ENCODE measurements around the gene TTC38.
"Not testable (repeated sequence)": the region's sequence is repeated elsewhere in the genome, so short reads cannot be mapped to it uniquely, and the experiment has no call there.

The TTC38 gene

GRCh38 chr22:46247443-46247975 is 20.3 kb upstream of the TTC38 start:
- DNase-seq, result no peak

GRCh38 chr22:46250035-46250782 is 17.6 kb upstream of the TTC38 start, which contains the start of gene CDPF1:
TSS of gene CDPF1 (minus strand) at chr22:46250293. CDS start at chr22:46248284, 2,009 bp downstream.
- peak; percentile 51 for DNase-seq

DNA sequence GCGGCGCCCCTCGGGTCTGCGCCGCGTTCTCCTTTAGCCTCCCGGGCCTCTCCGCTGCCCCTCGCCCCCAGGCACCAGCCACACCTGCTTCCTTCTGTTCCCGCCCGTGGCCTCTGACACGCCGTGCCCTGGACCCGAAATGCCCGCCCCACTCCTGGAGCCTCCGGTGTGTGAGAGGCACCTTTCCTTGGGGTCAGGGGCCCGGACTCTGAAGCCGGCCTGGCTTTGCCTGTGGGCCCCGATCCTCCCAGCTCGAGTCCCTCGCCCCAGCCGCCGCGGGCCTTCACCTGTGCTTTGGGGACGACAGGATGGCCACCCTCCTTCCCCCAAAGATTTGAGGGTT is 17.1 kb upstream of the TTC38 start:
- DNase-seq, result no peak

DNA sequence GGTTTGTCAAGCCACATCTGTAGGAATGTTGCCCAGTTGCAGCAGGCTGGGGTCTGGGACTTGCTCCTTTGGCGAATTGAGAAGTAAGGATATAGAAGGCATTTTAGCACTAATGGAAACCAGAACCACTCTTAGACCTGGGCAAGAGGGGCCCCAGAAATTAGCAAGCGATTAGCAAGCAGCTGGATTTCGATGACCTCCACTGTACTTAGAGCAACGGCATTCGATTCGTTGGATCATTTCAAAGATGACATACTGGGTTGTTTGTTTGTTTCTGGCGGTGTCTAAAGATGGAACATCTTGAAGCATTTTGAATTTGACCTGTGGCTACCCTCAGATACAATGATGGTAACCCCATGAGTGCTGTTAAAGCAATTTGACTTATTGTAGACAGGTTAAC is 16.5 kb upstream of the TTC38 start:
- no peak for DNase-seq

DNA sequence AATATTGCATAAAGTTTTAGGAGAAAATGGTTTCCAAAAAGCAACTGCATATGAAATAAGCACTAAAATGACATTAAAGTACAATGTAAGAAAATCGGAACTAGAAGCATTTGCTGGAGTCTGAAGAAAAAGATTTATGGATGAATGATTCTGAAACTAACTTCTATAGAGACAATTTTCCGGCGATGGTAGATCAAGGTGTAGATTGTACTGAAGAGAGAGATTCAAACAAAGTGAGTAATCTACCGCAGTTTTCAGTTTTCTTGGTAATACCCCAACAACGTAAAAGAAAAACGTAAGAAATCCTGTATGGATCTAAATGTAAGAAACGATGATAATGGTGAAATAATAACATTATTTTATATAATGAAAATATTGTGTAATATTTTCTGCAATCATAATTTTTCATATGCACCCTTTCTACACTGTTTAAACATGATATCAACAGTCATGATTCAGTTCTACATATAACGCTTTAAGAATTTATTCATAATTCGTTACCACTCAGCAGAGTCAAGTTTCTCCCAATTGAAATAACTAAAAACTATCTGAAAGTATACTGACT is 15.9 kb upstream of the TTC38 start:
- DNase-seq, result no peak

DNA sequence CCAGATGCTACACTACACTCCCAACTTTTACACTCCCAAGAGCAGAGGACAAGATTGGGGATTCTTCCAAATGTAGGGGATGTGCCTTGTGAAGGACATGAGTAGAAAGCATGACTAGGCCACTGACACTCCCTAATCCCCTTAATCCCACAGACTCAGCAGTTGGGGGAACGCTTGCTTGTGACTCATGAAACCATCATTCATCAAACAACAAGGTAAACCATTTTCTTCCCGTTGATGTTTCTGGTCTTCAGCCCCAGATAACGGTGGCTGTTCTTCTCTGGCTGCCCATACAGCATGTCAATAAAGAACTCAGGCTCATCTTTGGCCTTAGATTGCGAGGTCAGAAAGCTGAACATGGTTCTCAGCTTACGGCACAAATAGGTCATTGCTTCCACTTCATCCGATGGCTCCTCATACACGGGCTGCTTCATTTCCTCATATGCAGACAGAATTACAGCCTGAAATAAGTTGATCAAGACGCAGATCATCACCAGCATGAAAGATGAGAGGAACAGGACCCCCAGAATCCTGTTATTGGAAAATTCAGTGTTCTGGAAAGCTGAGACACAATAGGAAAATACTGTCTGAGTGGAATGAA is 11.3 kb upstream of the TTC38 start:
- DNase-seq, result no peak

- no peak for DNase-seq
Measured at GRCh38 chr22:46259374-46259773, 8.4 kb upstream of the TTC38 start.

DNA sequence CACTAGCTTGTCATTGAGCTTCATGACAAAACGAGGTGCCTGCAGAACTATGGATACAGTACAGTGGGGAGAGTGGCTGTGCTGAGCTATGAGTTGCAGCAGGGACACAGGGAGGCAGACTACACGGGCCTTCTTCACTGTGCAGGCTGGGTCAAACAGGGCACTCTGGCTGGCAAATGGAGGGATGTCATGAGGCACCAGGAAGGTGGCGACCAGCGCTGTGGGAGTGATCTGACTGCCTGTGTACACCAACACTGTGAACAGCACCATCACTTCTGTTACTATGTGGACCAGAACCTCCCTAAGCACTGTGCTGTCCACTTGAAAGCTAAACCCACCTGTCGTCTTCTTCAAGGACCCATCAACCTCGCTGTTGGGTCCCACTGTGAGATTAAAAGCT is 7.8 kb upstream of the TTC38 start:
- no peak for DNase-seq

DNA sequence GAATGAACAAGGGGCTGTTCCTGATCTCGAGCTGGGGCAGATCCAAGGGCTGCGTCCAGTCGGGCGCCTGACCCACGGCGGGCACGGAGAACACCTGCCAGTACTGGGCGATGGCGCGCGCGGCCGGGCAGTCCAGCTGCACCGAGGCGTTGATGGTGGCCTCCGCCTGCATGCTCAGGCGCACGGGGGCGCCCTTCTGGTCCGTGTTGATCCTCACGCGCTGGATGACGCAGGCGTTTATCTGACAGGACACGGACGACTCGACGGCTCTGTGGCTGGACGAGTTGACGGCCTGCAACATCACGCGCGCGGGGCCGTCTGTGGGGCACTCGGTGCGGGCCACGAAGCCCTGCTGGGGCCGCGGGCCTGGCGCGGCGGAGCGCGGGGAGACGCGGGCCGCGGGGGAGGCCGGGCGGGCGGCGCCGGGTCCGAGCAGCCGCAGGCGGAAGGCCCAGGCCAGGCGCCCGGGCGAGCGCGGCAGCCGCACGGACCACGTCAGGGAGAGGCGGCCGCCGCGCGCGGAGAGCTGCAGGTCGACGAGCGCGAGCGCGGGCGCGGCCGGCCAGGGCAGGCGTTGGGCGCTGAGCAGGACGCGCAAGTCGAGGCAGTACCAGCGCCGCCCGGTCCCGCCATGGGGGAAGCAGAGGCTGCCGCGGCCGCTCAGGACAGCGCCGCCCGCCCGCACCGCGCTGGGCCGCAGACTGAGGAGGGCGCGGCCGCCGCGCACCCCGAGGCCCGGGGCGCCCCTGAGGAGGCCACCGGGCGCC is 5.2 kb upstream of the TTC38 start:
- peak; percentile 21 for DNase-seq

GRCh38 chr22:46263216-46263590 is 4.6 kb upstream of the TTC38 start, which contains the start of gene PKDREJ:
TSS of gene PKDREJ (minus strand) at chr22:46263343. CDS start at chr22:46263322, 21 bp downstream.
- DNase-seq, result no peak

DNA sequence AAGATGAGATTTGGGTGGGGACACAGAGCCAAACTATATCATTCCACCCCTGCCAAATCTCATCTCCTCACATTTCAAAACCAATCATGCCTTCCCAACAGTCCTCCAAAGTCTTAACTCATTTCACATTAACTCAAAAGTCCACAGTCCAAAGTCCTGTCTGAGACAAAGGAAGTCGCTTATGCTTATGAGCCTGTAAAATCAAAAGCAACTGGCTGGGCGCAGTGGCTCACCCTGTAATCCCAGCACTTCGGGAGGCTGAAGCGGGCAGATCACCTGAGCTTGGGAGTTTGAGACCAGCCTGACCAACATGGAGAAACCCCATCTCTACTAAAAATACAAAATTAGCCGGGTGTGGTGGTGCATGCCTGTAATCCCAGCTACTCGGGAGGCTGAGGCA is 3.3 kb upstream of the TTC38 start:
- not testable (repeated sequence) for DNase-seq

- not testable (repeated sequence) for DNase-seq
Measured at GRCh38 chr22:46265627-46266026, 2.2 kb upstream of the TTC38 start.

- no peak for DNase-seq
Measured at GRCh38 chr22:46269564-46269963, 1.8 kb downstream of the TTC38 start.

DNA sequence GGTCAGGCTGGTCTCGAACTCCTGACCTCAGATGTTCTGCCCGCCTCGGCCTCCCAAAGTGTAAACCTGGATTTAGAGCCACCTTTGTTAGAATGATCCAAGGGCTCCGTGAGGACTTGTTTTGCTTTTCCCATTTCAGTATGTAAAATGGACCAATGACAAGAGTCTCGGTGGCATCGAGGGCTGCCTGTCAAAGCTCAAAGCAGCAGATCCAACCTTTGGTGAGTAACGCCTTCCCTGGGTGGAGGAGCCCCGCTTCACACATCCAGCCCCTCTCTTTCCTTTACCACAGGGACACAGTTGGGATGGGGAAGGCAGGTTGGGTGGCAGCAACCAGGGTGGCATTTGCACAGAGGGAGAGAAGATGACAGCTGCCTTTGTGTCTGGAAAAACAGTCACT is 4.4 kb downstream of the TTC38 start:
- DNase-seq, result no peak

- no peak for DNase-seq
Measured at GRCh38 chr22:46272762-46273431, 5.1 kb downstream of the TTC38 start.

- no peak for DNase-seq
Measured at GRCh38 chr22:46273432-46274148, 5.8 kb downstream of the TTC38 start.

GRCh38 chr22:46274381-46274780 is 6.6 kb downstream of the TTC38 start:
- no peak for DNase-seq

DNA sequence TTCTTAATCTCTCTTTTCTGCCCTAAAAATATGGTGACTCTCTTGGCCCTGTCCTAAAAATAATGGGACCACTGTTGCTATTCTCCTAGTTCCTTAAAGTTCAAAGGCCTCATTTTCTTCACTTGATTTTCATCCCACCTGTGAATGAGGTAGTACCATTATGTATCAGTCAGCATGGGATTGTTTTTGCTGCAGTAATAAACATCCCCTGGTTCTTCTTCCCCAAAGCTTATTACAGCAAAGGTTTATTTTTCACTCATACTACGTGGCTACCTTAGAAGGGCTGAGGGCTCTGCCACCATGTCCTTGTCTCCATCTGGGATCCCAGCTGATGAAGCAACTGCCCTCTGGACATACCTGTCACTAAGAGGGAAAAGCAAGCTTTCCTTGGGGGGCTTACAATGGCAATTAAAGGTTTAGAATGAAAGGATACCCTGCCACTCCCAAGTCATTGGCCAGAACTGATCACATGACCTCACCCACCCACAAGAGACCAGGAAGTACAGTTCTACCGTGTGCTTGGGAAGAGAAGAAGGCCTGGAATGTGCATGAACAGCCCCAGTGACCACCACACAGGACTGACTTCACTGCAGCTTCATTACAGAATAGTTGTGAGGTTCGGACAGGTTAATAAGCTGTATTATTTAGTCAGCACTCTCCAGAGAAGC is 7.8 kb downstream of the TTC38 start:
- no peak for DNase-seq

DNA sequence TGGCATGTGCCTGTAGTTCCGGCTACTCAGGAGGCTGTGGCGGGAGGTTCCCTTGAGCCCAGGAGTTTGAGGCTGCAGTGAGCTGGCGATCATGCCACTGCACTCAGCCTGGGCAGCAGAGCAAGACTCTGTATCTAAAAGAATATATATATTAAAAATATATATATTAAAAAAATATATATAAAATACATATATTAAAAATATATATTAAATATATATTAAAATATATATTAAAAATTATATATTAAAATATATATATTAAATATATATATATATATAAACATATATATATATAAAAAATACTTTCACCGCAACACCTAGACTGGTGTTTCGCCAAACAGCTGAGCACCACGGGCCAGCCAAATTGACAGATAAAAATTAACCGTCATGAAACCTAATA is 8.8 kb downstream of the TTC38 start:
- DNase-seq, result no peak

GRCh38 chr22:46278656-46279645 is 11.1 kb downstream of the TTC38 start:
- DNase-seq, result no peak

All from NCI-H510A (cell line).